Testis (tissue), 3 donors: Measurements from ENCODE around the gene TPSB2. TPM values are rescaled to one million over a fixed set of nuclear protein-coding genes. Genes with fewer than 3 reads are reported as not detected.

ENCODE experiments used
- DNase-seq: peaks from one replicate; pipeline ENCODE4 v3.0.0-alpha.2; 2019
- H3K27ac ChIP-seq, 2 donors: fragments of 200-600 bp; sonication (generic); one replicate each; pipeline ENCODE4 v1.5.1; 2019
- H3K27me3 ChIP-seq: fragments of 200-600 bp; sonication (generic); one replicate; pipeline ENCODE4 v1.5.1; 2019
- H3K36me3 ChIP-seq: fragments of 200-600 bp; sonication (generic); one replicate; pipeline ENCODE4 v1.5.1; 2017; ENCODE audit warnings: low read depth; ENCODE audit errors: missing control alignments
- H3K4me1 ChIP-seq: fragments of 200-600 bp; sonication (generic); one replicate; pipeline ENCODE4 v1.5.1; 2019
- H3K4me3 ChIP-seq, 2 donors: fragments of 200-600 bp; sonication (generic); one replicate each; pipeline ENCODE4 v1.5.1; 2017 to 2019
- H3K9me3 ChIP-seq: fragments of 200-600 bp; sonication (generic); one replicate; pipeline ENCODE4 v1.5.1; 2017
- POLR2A ChIP-seq: fragments of 450-650 bp; IDR thresholded peaks from one replicate; pipeline ENCODE4 v1.6.1; 2017; ENCODE audit warnings: antibody characterized with exemption, mild to moderate bottlenecking, moderate library complexity
- WGBS, 2 donors: methylation state at CpG; one replicate each; pipeline ENCODE4 v1.1.5; 2018; 5-methylcytosine and 5-hydroxymethylcytosine counted together
- intact Hi-C: fragments of 100-400 bp; cut with DNase I; formaldehyde crosslinking; loops from one replicate; pipeline ENCODE4 v1.15.1; 2023; ENCODE audit warnings: low total_unique reads
- polyA plus RNA-seq: library from polyadenylated mRNA; stranded (reverse); fragments of 350-450 nt; fragmentation: Illumina TruSeq; extraction: RNeasy Lipid Tissue Mini Kit (QIAGEN cat#74804); gene quantifications from one replicate; pipeline ENCODE4 v1.2.3, GENCODE V29; 2014; ENCODE audit warnings: low read depth, low replicate concordance; ENCODE audit not compliant: insufficient read depth
- total RNA-seq, 2 donors: library from RNA; depleted of rRNA; stranded (reverse); fragments of >200 nt; gene quantifications; one replicate each; pipeline ENCODE4 v1.2.3, GENCODE V29; 2016
- TF ChIP-seq, protein P1 (sequence below), 3 experiments: fragments of 450-650 bp in 2 of 3; fragments of 200-600 bp in 1 of 3; sonication (generic) in 1 of 3; IDR thresholded peaks; one replicate each; pipeline ENCODE4 v1.5.1; 2016 to 2019; ENCODE audit warnings: antibody characterized with exemption in 3 of 3, mild to moderate bottlenecking in 2 of 3, moderate library complexity in 1 of 3

Gene TPSB2
- total and polyA plus RNA-seq, 3 donors from 2014 or later = 10.8 to 49.5 (median 16.1) TPM

GRCh38 chr16:1218061-1218929, 11.7 kb downstream of the TPSB2 start:
- intact Hi-C loops = no loop called here
- no peaks in the 10 kb centered on the region for H3K9me3 ChIP-seq
- no peaks in the 10 kb centered on the region for H3K4me1 ChIP-seq
- H3K27ac ChIP-seq = no peak overlapping the region
- H3K36me3 ChIP-seq = no peaks in the 10 kb centered on the region
- 90 to 91% methylated on average over 40 to 49 of the region's 49 CpGs for WGBS, 2 donors
- H3K27me3 ChIP-seq = no peaks in the 10 kb centered on the region
- DNase-seq = no peak
- no peak overlapping the region for H3K4me3 ChIP-seq
- TF ChIP-seq POLR2A = no peak

DNA sequence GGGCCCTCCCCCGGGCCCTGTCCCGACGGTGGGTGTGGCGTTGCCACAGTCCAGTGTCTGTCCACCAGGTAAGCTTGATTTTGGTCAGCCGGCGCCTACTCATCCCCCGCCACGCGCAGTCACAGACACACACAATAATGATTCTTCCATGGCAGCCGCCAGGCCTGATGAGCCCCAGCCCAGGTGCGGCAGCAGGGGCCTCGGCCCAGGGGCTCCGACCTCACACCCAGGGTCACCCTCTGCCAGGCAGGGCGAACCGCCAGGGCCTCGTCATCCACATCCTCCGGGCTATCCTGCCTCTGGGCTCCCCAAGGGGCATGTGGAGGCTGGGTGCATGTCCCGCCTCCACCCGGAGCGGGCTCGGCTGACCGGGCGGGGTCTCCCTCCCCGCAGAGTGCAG, 12.5 kb downstream of the TPSB2 start:
- WGBS, 2 donors = 95 to 100% methylated on average over 4 to 24 of the region's 24 CpGs
- Histone ChIP-seq H3K9me3 (no peaks in the 10 kb centered on the region), H3K4me1 (no peaks in the 10 kb centered on the region), H3K4me3 (no peak overlapping the region), H3K36me3 (no peaks in the 10 kb centered on the region), H3K27ac (no peak overlapping the region), H3K27me3 (no peaks in the 10 kb centered on the region)
- DNase-seq = no peak
- intact Hi-C loops = no loop called here
- TF ChIP-seq, protein P1, sequence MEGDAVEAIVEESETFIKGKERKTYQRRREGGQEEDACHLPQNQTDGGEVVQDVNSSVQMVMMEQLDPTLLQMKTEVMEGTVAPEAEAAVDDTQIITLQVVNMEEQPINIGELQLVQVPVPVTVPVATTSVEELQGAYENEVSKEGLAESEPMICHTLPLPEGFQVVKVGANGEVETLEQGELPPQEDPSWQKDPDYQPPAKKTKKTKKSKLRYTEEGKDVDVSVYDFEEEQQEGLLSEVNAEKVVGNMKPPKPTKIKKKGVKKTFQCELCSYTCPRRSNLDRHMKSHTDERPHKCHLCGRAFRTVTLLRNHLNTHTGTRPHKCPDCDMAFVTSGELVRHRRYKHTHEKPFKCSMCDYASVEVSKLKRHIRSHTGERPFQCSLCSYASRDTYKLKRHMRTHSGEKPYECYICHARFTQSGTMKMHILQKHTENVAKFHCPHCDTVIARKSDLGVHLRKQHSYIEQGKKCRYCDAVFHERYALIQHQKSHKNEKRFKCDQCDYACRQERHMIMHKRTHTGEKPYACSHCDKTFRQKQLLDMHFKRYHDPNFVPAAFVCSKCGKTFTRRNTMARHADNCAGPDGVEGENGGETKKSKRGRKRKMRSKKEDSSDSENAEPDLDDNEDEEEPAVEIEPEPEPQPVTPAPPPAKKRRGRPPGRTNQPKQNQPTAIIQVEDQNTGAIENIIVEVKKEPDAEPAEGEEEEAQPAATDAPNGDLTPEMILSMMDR (IDR thresholded peaks at IDR 0.05) = no peak
- no peak for TF ChIP-seq POLR2A

- TF ChIP-seq, protein P1 (IDR thresholded peaks at IDR 0.05) = no peak
- no peak for TF ChIP-seq POLR2A
- no peaks in the 10 kb centered on the region for H3K4me1 ChIP-seq
- no peak overlapping the region for H3K27ac ChIP-seq
- no peaks in the 10 kb centered on the region for H3K9me3 ChIP-seq
- no peak overlapping the region for H3K4me3 ChIP-seq
- no peak for DNase-seq
- 87 to 91% methylated on average over 26 to 32 of the region's 32 CpGs for WGBS, 2 donors
- H3K36me3 ChIP-seq = no peaks in the 10 kb centered on the region
- intact Hi-C loops = no loop called here
- H3K27me3 ChIP-seq = no peaks in the 10 kb centered on the region
These were observed 13.1 kb downstream of the TPSB2 start for GRCh38 chr16:1216681-1217400.

DNA sequence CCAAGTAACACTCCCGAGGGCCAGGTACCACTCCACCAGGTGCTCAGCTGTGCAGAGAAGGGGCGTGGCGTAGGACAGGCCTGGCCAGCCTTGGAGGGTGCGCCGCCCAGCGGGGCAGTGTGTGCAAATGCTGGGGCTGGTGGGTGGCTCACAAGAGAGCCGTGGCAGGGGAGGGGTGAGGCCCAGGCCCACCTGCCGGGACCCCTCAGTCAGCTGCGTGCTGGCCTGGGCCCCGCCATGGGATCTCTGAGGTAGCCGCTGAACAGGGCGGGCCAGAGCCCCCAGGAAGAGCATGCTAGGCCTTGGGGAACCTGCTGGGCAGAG, 13.7 kb downstream of the TPSB2 start:
- Histone ChIP-seq H3K9me3 (no peaks in the 10 kb centered on the region), H3K27ac (no peak overlapping the region), H3K36me3 (no peaks in the 10 kb centered on the region), H3K4me1 (no peaks in the 10 kb centered on the region), H3K4me3 (no peak overlapping the region), H3K27me3 (no peaks in the 10 kb centered on the region)
- DNase-seq = no peak
- intact Hi-C loops = no loop called here
- TF ChIP-seq, protein P1 (IDR thresholded peaks at IDR 0.05) = no peak
- WGBS, 2 donors = 89 to 100% methylated on average over 2 to 12 of the region's 12 CpGs

- 83 to 86% methylated on average over 30 to 32 of the region's 32 CpGs for WGBS, 2 donors
- Histone ChIP-seq H3K27me3 (no peaks in the 10 kb centered on the region), H3K4me3 (no peak overlapping the region), H3K9me3 (no peaks in the 10 kb centered on the region), H3K36me3 (no peaks in the 10 kb centered on the region), H3K27ac (no peak overlapping the region), H3K4me1 (no peaks in the 10 kb centered on the region)
- intact Hi-C loops = no loop called here
- no peak for DNase-seq
- TF ChIP-seq, protein P1 (IDR thresholded peaks at IDR 0.05) = no peak
These were observed 14.2 kb downstream of the TPSB2 start for GRCh38 chr16:1215574-1216295.
